ENCODE measurements around the gene NAV2.

NAV2 gene

DNA sequence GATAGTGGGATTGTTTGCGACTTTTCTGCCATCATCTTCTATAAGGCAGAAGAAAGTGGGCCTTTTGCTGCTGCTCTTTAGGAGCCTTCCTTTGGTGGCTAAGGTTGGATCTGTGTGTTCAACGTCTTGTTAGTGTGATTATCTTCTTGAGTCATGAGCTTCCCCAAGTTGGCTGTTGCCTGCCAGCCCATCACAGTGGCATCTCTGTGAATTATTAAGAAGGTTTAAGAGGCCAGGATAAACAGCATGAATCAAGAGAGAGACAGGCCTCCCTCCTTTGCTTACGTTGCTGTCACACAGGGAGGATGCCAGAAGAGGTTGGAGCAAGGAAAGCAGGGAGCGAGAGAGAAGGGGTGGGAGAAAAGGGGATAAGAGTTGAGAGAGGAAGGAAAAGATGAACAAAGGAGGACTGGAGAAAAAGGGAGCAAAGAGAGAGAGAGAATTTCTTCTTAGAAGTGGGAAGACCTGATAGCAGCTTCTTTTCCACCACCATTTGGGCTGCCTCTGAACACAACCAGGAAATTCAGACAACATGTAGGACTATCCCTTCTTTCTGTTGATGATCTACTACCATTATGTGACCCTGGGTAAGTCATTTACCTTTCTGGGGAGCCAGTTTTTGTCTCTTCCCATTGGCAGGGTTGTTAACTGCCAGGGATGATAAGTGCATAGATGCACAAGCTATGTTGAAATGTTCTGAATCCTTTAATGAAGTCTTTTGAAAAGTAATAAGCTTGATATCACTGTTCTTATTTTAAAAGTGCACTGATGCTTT lies 126.5 kb downstream of the NAV2 start:
- Mint-ChIP-seq H3K36me3 (ENCODE audit: low read depth) (peaks cover 8% of the 10 kb centered on the region), H3K9me3 (peaks cover 2% of the 10 kb centered on the region), H3K27ac (peak overlapping the region; percentile 80), H3K4me1 (peaks cover 15% of the 10 kb centered on the region), H3K4me3 (no peak overlapping the region), H3K27me3 (ENCODE audit: low read depth, poor library complexity) (peaks cover 3% of the 10 kb centered on the region)
- no peak for DNase-seq
- TF ChIP-seq, protein P1, sequence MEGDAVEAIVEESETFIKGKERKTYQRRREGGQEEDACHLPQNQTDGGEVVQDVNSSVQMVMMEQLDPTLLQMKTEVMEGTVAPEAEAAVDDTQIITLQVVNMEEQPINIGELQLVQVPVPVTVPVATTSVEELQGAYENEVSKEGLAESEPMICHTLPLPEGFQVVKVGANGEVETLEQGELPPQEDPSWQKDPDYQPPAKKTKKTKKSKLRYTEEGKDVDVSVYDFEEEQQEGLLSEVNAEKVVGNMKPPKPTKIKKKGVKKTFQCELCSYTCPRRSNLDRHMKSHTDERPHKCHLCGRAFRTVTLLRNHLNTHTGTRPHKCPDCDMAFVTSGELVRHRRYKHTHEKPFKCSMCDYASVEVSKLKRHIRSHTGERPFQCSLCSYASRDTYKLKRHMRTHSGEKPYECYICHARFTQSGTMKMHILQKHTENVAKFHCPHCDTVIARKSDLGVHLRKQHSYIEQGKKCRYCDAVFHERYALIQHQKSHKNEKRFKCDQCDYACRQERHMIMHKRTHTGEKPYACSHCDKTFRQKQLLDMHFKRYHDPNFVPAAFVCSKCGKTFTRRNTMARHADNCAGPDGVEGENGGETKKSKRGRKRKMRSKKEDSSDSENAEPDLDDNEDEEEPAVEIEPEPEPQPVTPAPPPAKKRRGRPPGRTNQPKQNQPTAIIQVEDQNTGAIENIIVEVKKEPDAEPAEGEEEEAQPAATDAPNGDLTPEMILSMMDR (IDR thresholded peaks at IDR 0.05), result no peak

DNA sequence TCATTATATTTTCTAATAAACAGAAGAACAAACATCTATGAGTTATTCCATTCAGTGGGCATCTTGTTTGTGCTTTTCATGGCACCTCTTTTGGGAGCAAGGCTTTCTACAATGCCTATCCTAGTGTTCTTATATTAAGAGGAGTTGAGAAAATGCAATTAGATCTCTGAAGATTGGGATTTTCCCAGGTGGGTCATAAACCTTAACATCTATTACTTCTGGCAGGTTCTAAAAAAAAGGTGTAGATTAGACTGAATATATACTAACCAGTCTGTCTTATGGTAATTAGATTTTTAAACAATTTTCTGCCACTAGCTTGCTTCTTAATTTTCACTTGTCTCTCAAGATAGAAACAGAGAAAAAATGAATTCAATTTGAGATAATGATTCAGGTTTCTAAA lies 128.3 kb downstream of the NAV2 start:
- Mint-ChIP-seq H3K4me3 (no peak overlapping the region), H3K27me3 (ENCODE audit: low read depth, poor library complexity) (peaks cover 3% of the 10 kb centered on the region), H3K9me3 (no peaks in the 10 kb centered on the region), H3K27ac (no peak overlapping the region), H3K4me1 (peaks cover 15% of the 10 kb centered on the region), H3K36me3 (ENCODE audit: low read depth) (no peaks in the 10 kb centered on the region)
- TF ChIP-seq, protein P1 (IDR thresholded peaks at IDR 0.05), result no peak
- no peak for DNase-seq

DNA sequence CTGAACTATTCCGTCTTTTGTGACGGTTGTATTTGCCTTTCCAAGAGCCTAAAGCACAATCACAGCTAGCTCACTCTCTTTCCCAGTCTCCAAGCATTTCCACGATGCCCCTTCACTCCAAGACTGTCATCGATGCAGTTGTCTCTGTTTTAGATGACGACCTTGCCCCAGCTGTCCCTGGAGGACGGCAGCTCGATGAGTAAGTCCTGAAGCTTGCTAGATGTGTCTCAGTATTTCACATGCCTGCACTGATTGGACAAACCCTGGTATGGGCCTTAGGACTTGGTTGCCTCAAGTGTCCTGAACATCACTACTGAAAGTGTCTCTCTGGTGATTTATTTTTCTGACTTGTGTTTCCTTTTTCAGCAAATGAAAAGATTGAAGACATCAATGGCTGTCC lies 129.9 kb downstream of the NAV2 start:
- peaks cover 25% of the 10 kb centered on the region for H3K4me1 Mint-ChIP-seq
- no peaks in the 10 kb centered on the region for H3K27me3 Mint-ChIP-seq (ENCODE audit: low read depth, poor library complexity)
- no peak overlapping the region for H3K4me3 Mint-ChIP-seq
- TF ChIP-seq, protein P1 (IDR thresholded peaks at IDR 0.05), result no peak
- DNase-seq, result no peak
- no peak overlapping the region for H3K27ac Mint-ChIP-seq
- H3K36me3 Mint-ChIP-seq (ENCODE audit: low read depth), result no peaks in the 10 kb centered on the region
- H3K9me3 Mint-ChIP-seq, result no peaks in the 10 kb centered on the region

DNA sequence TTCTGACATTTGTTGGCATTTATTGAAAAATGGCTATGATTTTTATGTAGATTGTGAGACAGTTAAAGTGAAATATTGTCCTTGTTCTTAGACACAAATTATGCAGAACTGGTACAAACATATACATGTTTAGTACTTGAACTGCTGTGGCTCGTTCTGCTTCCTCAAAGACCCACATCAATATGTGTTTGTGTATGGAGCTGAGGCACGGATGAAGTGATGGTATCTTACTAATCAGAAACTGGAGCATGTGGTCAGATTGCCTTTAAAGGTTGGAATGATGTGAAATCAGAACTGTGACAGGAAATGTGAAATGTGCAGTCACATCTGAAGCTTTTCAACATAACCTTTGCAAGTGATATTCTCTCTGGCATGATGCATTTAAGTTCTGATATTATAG lies 130.4 kb downstream of the NAV2 start:
- Mint-ChIP-seq H3K9me3 (no peaks in the 10 kb centered on the region), H3K4me1 (peaks cover 25% of the 10 kb centered on the region), H3K4me3 (no peak overlapping the region), H3K36me3 (ENCODE audit: low read depth) (no peaks in the 10 kb centered on the region), H3K27ac (no peak overlapping the region), H3K27me3 (ENCODE audit: low read depth, poor library complexity) (no peaks in the 10 kb centered on the region)
- DNase-seq, result no peak
- TF ChIP-seq, protein P1 (IDR thresholded peaks at IDR 0.05), result no peak

DNA sequence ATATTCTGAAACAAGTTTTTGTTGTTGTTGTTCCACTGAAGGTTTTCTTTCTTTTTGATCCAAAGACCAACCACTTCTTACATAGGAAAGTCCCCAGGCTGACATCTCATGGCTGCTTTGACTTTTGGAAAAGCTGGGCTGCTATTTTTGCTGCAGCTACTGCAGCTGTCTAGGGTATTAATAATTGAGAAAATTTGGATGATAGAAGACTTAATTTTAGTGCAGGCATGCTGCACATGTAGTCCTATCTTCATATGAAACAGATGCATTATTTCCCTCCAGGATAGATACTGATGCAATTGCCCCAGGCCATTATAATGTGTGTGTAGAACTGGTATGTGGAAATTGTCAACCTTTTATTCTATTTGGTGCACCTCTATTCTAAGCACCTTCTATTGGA lies 131.4 kb downstream of the NAV2 start:
- Mint-ChIP-seq H3K4me3 (no peak overlapping the region), H3K27me3 (ENCODE audit: low read depth, poor library complexity) (peaks cover 4% of the 10 kb centered on the region), H3K4me1 (peaks cover 29% of the 10 kb centered on the region), H3K36me3 (ENCODE audit: low read depth) (no peaks in the 10 kb centered on the region), H3K9me3 (no peaks in the 10 kb centered on the region), H3K27ac (no peak overlapping the region)
- no peak for DNase-seq
- TF ChIP-seq, protein P1 (IDR thresholded peaks at IDR 0.05), result no peak

DNA sequence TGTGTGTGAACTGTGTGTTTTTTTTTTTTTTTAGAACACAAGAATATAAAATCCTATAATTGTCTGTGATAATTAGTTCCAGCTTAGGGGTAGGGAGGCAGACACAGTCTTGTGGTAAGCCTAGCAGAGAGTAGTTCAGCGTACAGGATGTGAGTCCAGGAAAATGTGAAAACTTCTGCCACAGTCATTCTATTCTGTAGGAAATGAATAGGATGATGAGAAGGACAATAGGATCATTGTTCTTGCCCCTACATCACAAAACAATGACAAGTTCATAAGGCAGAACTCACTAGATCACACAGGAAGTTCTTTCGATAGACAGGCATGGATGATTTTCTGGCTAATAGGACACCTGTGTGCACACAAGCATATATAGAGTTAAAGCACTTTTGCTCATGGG lies 132.2 kb downstream of the NAV2 start:
- H3K27ac Mint-ChIP-seq, result no peak overlapping the region
- peaks cover 33% of the 10 kb centered on the region for H3K4me1 Mint-ChIP-seq
- no peak for DNase-seq
- TF ChIP-seq, protein P1 (IDR thresholded peaks at IDR 0.05), result no peak
- H3K36me3 Mint-ChIP-seq (ENCODE audit: low read depth), result no peaks in the 10 kb centered on the region
- no peak overlapping the region for H3K4me3 Mint-ChIP-seq
- peaks cover 4% of the 10 kb centered on the region for H3K27me3 Mint-ChIP-seq (ENCODE audit: low read depth, poor library complexity)
- H3K9me3 Mint-ChIP-seq, result no peaks in the 10 kb centered on the region
